ENCODE data around the gene FOXP2.

FOXP2 gene

GRCh38 chr7:114620208-114620607, 205.6 kb downstream of the FOXP2 start:
- no peak overlapping the region for H3K4me3 ChIP-seq (ENCODE audit: control insufficient read depth, low read depth, low read length)
- no peak for DNase-seq (ENCODE audit: low read depth)
- TF ChIP-seq, protein P1, sequence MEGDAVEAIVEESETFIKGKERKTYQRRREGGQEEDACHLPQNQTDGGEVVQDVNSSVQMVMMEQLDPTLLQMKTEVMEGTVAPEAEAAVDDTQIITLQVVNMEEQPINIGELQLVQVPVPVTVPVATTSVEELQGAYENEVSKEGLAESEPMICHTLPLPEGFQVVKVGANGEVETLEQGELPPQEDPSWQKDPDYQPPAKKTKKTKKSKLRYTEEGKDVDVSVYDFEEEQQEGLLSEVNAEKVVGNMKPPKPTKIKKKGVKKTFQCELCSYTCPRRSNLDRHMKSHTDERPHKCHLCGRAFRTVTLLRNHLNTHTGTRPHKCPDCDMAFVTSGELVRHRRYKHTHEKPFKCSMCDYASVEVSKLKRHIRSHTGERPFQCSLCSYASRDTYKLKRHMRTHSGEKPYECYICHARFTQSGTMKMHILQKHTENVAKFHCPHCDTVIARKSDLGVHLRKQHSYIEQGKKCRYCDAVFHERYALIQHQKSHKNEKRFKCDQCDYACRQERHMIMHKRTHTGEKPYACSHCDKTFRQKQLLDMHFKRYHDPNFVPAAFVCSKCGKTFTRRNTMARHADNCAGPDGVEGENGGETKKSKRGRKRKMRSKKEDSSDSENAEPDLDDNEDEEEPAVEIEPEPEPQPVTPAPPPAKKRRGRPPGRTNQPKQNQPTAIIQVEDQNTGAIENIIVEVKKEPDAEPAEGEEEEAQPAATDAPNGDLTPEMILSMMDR (IDR thresholded peaks at IDR 0.05; ENCODE audit: control insufficient read depth, insufficient read depth, low read depth, low read length, missing control alignments), result no peak

- no peak for DNase-seq (ENCODE audit: low read depth)
- no peak overlapping the region for H3K4me3 ChIP-seq (ENCODE audit: control insufficient read depth, low read depth, low read length)
- TF ChIP-seq, protein P1 (IDR thresholded peaks at IDR 0.05; ENCODE audit: control insufficient read depth, insufficient read depth, low read depth, low read length, missing control alignments), result no peak
Measured at GRCh38 chr7:114622221-114622620, 207.6 kb downstream of the FOXP2 start.

DNA sequence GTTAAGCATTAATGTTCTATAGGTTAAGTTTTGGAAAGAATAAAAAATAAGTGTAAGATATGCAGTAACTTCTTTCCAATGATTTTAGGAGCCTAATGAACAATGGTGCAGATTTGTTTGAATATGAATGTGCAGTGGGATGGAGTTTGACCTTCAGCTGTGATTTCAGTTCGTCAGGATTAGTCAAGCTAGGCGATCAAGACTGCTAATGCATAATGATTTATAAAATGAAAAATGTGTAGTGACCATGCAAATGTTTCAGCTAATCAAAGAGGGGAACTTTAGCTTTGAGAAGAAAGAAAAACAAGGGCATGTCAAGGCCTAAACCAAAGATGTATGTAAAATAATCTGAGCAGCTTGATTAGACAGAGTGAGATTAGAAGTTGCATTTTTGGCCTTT, 208.5 kb downstream of the FOXP2 start:
- TF ChIP-seq, protein P1 (IDR thresholded peaks at IDR 0.05; ENCODE audit: control insufficient read depth, insufficient read depth, low read depth, low read length, missing control alignments), result no peak
- no peak overlapping the region for H3K4me3 ChIP-seq (ENCODE audit: control insufficient read depth, low read depth, low read length)
- no peak for DNase-seq (ENCODE audit: low read depth)

GRCh38 chr7:114627231-114627630, 212.6 kb downstream of the FOXP2 start:
- no peak overlapping the region for H3K4me3 ChIP-seq (ENCODE audit: control insufficient read depth, low read depth, low read length)
- DNase-seq (ENCODE audit: low read depth), result no peak
- TF ChIP-seq, protein P1 (IDR thresholded peaks at IDR 0.05; ENCODE audit: control insufficient read depth, insufficient read depth, low read depth, low read length, missing control alignments), result no peak

- H3K4me3 ChIP-seq (ENCODE audit: control insufficient read depth, low read depth, low read length), result no peak overlapping the region
- TF ChIP-seq, protein P1 (IDR thresholded peaks at IDR 0.05; ENCODE audit: control insufficient read depth, insufficient read depth, low read depth, low read length, missing control alignments), result no peak
- no peak for DNase-seq (ENCODE audit: low read depth)
Measured at GRCh38 chr7:114628362-114628761, 213.7 kb downstream of the FOXP2 start.

- TF ChIP-seq, protein P1 (IDR thresholded peaks at IDR 0.05; ENCODE audit: control insufficient read depth, insufficient read depth, low read depth, low read length, missing control alignments), result no peak
- no peak overlapping the region for H3K4me3 ChIP-seq (ENCODE audit: control insufficient read depth, low read depth, low read length)
- DNase-seq (ENCODE audit: low read depth), result no peak
Measured at GRCh38 chr7:114629762-114630161, 215.1 kb downstream of the FOXP2 start.

Measured in AG09309 (cell line).